ENCODE results near the gene LRRC4B. TPM values are rescaled to one million over a fixed set of nuclear protein-coding genes. Genes with fewer than 3 reads are reported as not detected.

The LRRC4B gene
- polyA plus RNA-seq, 1 of the 3 experiments (the other 2 are of a cell fraction), result 6.9 TPM

DNA sequence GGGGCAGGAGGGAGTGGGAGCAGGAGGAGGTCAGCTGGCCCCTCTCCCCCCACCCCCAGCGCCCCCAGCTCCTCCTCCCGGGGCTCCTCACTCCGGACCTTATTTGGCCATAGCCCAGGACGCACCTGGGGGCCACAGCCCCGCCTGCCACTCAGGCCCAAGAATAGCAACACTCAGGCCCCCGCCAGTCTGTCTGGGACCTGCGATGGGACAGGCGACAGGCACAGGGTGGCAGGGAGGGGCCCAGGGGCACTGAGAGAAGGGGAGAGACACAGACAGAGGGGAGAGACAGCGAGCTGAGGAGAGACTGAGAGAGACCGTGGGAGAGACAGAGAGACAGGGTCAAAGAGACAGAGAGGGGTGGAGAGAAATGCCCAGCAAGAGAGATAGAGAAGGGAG is 67.5 kb downstream of the LRRC4B start:
- POLR2A ChIA-PET, result interaction anchor here (1.4 kb wide), 1 partner anchor 10 kb away, joined by 9 read pairs; the partner anchor contains the start of gene JOSD2
- H4K20me1 ChIP-seq (ENCODE audit: insufficient read depth), result no peaks in the 10 kb centered on the region
- DNase-seq, result no peak
- H3F3A ChIP-seq (replicated peaks; ENCODE audit: insufficient read depth), result no peaks in the 10 kb centered on the region
- H3K4me1 ChIP-seq (ENCODE audit: control insufficient read depth in 1 of 2, insufficient read depth in 2 of 2, low read depth in 1 of 2, low read length in 1 of 2), result peaks cover 0 to 7% of the 10 kb centered on the region in 2 experiments; a peak in 1 of 4 replicates
- H3K9ac ChIP-seq, result no peak overlapping the region
- H3K4me3 ChIP-seq (ENCODE audit: low read depth in 2 of 2, low read length in 1 of 2), result no peak overlapping the region
- H2AFZ ChIP-seq (ENCODE audit: low read depth), result no peak overlapping the region
- H3K27me3 ChIP-seq (ENCODE audit: insufficient read depth), result no peaks in the 10 kb centered on the region
- no peak overlapping the region for H3K27ac ChIP-seq (ENCODE audit: low read depth in 2 of 2, low read length in 1 of 2)
- TF ChIP-seq MXI1 (IDR thresholded peaks at IDR 0.05; ENCODE audit: low read depth, low read length) (no peak), TEAD4 (IDR thresholded peaks at IDR 0.05; ENCODE audit: borderline replicate concordance, insufficient read depth) (no peak), REST (IDR thresholded peaks at IDR 0.05; ENCODE audit: low read depth, low read length) (no peak), PBX3 (IDR thresholded peaks at IDR 0.05) (no peak), GATA2 (CRISPR knock-in tag; IDR thresholded peaks at IDR 0.05) (no peak), JUND (IDR thresholded peaks at IDR 0.05) (no peak), USF1 (IDR thresholded peaks at IDR 0.05; ENCODE audit: borderline replicate concordance, low read depth) (no peak), SIN3A (IDR thresholded peaks at IDR 0.05; ENCODE audit: borderline replicate concordance, low read depth, low read length) (no peak), IRF3 (IDR thresholded peaks at IDR 0.05; ENCODE audit: low read depth, low read length) (no peak), NFIC (IDR thresholded peaks at IDR 0.05; ENCODE audit: borderline replicate concordance) (no peak)
- CTCF ChIA-PET, result interaction anchor here (0.7 to 2.5 kb wide), 7 partner anchors 9 to 289 kb away, joined by 3 to 11 read pairs (median 6); partner anchors contain the start of genes ACP4 and JOSD2
- H3K4me2 ChIP-seq, result no peak overlapping the region
- H3K36me3 ChIP-seq (replicated peaks in 1 of 2; ENCODE audit: control insufficient read depth in 1 of 2, insufficient read depth in 2 of 2, low read length in 1 of 2), result no peaks in the 10 kb centered on the region
- 58% methylated on average over 10 of the region's 10 CpGs for WGBS (ENCODE audit: low lambda C conversion rate)
- H3K9me3 ChIP-seq, result no peaks in the 10 kb centered on the region
- H3K9me2 ChIP-seq, result no peaks in the 10 kb centered on the region
- no peaks in the 10 kb centered on the region for H3K79me2 ChIP-seq (ENCODE audit: insufficient read depth)

Data from SK-N-SH (cell line).